GM23338 (cell line): ENCODE measurements around the gene TXNL1. TPM values are rescaled to one million over a fixed set of nuclear protein-coding genes. Genes with fewer than 3 reads are reported as not detected.

ENCODE experiments used
- ATAC-seq: fragments of 200-7000 bp; cut with Tn5 transposase; 3 replicates; pipeline ENCODE4 v1.9.1; 2020
- DNase-seq: peaks from one replicate; pipeline ENCODE4 v3.0.0-alpha.2; 2015; ENCODE audit warnings: low spot score
- H2AFZ ChIP-seq: fragments of 200-600 bp; sonication (generic); 2 replicates; pipeline ENCODE4 v1.8.0; 2016; ENCODE audit warnings: antibody characterized with exemption, mild to moderate bottlenecking, moderate library complexity
- H3F3A ChIP-seq: fragments of 200-600 bp; sonication (generic); replicated peaks from 2 replicates; pipeline ENCODE4 v1.8.0; 2017; ENCODE audit warnings: antibody characterized with exemption, mixed run types, low read depth
- H3K27ac ChIP-seq: fragments of 200-600 bp; sonication (generic); 2 replicates; pipeline ENCODE4 v1.6.1; 2016; ENCODE audit warnings: low read depth
- H3K27me3 ChIP-seq: fragments of 200-600 bp; sonication (generic); 2 replicates; pipeline ENCODE4 v1.8.0; 2016; ENCODE audit warnings: mild to moderate bottlenecking, mixed run types, moderate library complexity; ENCODE audit not compliant: insufficient read depth
- H3K36me3 ChIP-seq: fragments of 200-600 bp; sonication (generic); 2 replicates; pipeline ENCODE4 v1.8.0; 2016; ENCODE audit warnings: mild to moderate bottlenecking; ENCODE audit not compliant: insufficient read depth
- H3K4me1 ChIP-seq: fragments of 200-600 bp; sonication (generic); 2 replicates; pipeline ENCODE4 v1.8.0; 2016; ENCODE audit warnings: mild to moderate bottlenecking, moderate library complexity; ENCODE audit not compliant: insufficient read depth
- H3K4me2 ChIP-seq: fragments of 200-600 bp; sonication (generic); 2 replicates; pipeline ENCODE4 v1.7.1; 2017; ENCODE audit warnings: mixed run types
- H3K4me3 ChIP-seq: fragments of 200-600 bp; sonication (generic); 2 replicates; pipeline ENCODE4 v1.6.1; 2016; ENCODE audit warnings: mixed run types
- H3K79me2 ChIP-seq: fragments of 200-600 bp; sonication (generic); replicated peaks from 2 replicates; pipeline ENCODE4 v1.8.0; 2017; ENCODE audit warnings: mild to moderate bottlenecking; ENCODE audit not compliant: insufficient read depth
- H3K9me2 ChIP-seq: fragments of 200-600 bp; sonication (generic); 2 replicates; pipeline ENCODE4 v1.8.0; 2017; ENCODE audit not compliant: insufficient read depth
- H4K20me1 ChIP-seq: fragments of 200-600 bp; sonication (generic); replicated peaks from 2 replicates; pipeline ENCODE4 v1.8.0; 2017; ENCODE audit warnings: mild to moderate bottlenecking; ENCODE audit not compliant: insufficient read depth
- H3K27ac Mint-ChIP-seq: 2 replicates; pipeline ENCODE4 v1.8.0; 2020; ENCODE audit warnings: inconsistent platforms, mild to moderate bottlenecking, moderate library complexity, mixed read lengths
- H3K27me3 Mint-ChIP-seq: 3 replicates; pipeline ENCODE4 v1.8.0; 2022; ENCODE audit warnings: low read depth, mild to moderate bottlenecking, moderate library complexity, mixed read lengths, inconsistent platforms; ENCODE audit not compliant: insufficient read depth, poor library complexity
- H3K36me3 Mint-ChIP-seq: 3 replicates; pipeline ENCODE4 v1.8.0; 2021; ENCODE audit warnings: low read depth, mild to moderate bottlenecking, inconsistent platforms, moderate library complexity, mixed read lengths
- H3K4me1 Mint-ChIP-seq: 3 replicates; pipeline ENCODE4 v1.8.0; 2020; ENCODE audit warnings: mild to moderate bottlenecking, inconsistent platforms, mixed read lengths
- H3K4me3 Mint-ChIP-seq: 3 replicates; pipeline ENCODE4 v1.8.0; 2021; ENCODE audit warnings: moderate library complexity, mild to moderate bottlenecking, inconsistent platforms, mixed read lengths
- H3K9me3 Mint-ChIP-seq: 3 replicates; pipeline ENCODE4 v1.8.0; 2020; ENCODE audit warnings: moderate library complexity, mild to moderate bottlenecking, inconsistent platforms, mixed read lengths
- CREB1 ChIP-seq: fragments of 250-450 bp; sonication (Bioruptor Pico); IDR thresholded peaks from 2 replicates; pipeline ENCODE4 v1.5.0; 2020; ENCODE audit warnings: low read depth, mild to moderate bottlenecking, moderate library complexity
- CTCF ChIP-seq, 2 experiments: fragments of 200-600 bp in 1 of 2; sonication (generic) in 1 of 2; conservative IDR thresholded peaks; 2 replicates each; pipeline versions ENCODE4 v1.5.1 to v1.6.1; 2016 to 2017; ENCODE audit warnings: antibody characterized with exemption in 2 of 2, low read depth in 2 of 2, mild to moderate bottlenecking in 2 of 2, moderate library complexity in 1 of 2
- EZH2 ChIP-seq: fragments of 200-600 bp; sonication (generic); IDR thresholded peaks from one replicate; pipeline ENCODE4 v1.8.0; 2017; ENCODE audit warnings: antibody characterized with exemption, mild to moderate bottlenecking, low read depth; ENCODE audit not compliant: unreplicated experiment
- EZH2phosphoT487 ChIP-seq: fragments of 200-600 bp; sonication (generic); IDR thresholded peaks from one replicate; pipeline ENCODE4 v1.8.1; 2018; ENCODE audit warnings: antibody characterized with exemption; ENCODE audit not compliant: unreplicated experiment
- JUNB ChIP-seq: IDR thresholded peaks from one replicate; pipeline ENCODE4 v1.6.1; 2016; ENCODE audit warnings: antibody characterized with exemption; ENCODE audit not compliant: unreplicated experiment
- NANOG ChIP-seq: IDR thresholded peaks from 2 replicates; pipeline ENCODE4 v1.6.1; 2016; ENCODE audit warnings: antibody characterized with exemption, borderline replicate concordance
- POLR2AphosphoS5 ChIP-seq: IDR thresholded peaks from 2 replicates; pipeline ENCODE4 v1.6.1; 2016; ENCODE audit warnings: antibody characterized with exemption, low read depth
- REST ChIP-seq: IDR thresholded peaks from one replicate; pipeline ENCODE4 v1.6.1; 2018; ENCODE audit warnings: antibody characterized with exemption; ENCODE audit not compliant: unreplicated experiment
- STAT1 ChIP-seq: IDR thresholded peaks from one replicate; pipeline ENCODE4 v1.6.1; 2016; ENCODE audit warnings: antibody characterized with exemption; ENCODE audit not compliant: unreplicated experiment
- ZNF114 ChIP-seq: fragments of 250-450 bp; sonication (Bioruptor Pico); IDR thresholded peaks from 2 replicates; pipeline ENCODE4 v1.5.0; 2020; ENCODE audit warnings: mild to moderate bottlenecking, moderate library complexity
- ZNF331 ChIP-seq: fragments of 250-450 bp; sonication (Bioruptor Pico); IDR thresholded peaks from 2 replicates; pipeline ENCODE4 v1.5.0; 2020; ENCODE audit warnings: low read depth, mild to moderate bottlenecking, moderate library complexity
- polyA plus RNA-seq: library from polyadenylated mRNA; unstranded; fragments of >200 nt; fragmentation: Nextera tagmentation; extraction: Ambion mirVana; gene quantifications from 2 replicates; pipeline ENCODE4 v1.2.1, GENCODE V29; 2016
- total RNA-seq: library from RNA; depleted of rRNA; stranded (reverse); fragments of >200 nt; shearing (Covaris generic); gene quantifications from 2 replicates; pipeline ENCODE4 v1.2.3, GENCODE V29; 2014
- TF ChIP-seq, protein P1 (sequence below): IDR thresholded peaks from 2 replicates; pipeline ENCODE4 v1.6.1; 2016; ENCODE audit warnings: antibody characterized with exemption
- TF ChIP-seq, protein P2 (sequence below): fragments of 250-450 bp; sonication (Bioruptor Pico); IDR thresholded peaks from 2 replicates; pipeline ENCODE4 v1.5.0; 2020; ENCODE audit warnings: mild to moderate bottlenecking, moderate library complexity

Gene TXNL1
- total and polyA plus RNA-seq, 2 experiments from 2014 or later: 73.6 to 135 TPM

GRCh38 chr18:56569416-56569815 lies 69.0 kb downstream of the TXNL1 start:
- H4K20me1 ChIP-seq: no peaks in the 10 kb centered on the region
- no peak overlapping the region for H3K4me2 ChIP-seq
- 0 out of 2 replicates have a peak, but pooled peaks cover 5% of the 10 kb centered on the region for H3K9me2 ChIP-seq
- no peaks in the 10 kb centered on the region for H3K4me1 Mint-ChIP-seq
- ATAC-seq: no peak
- DNase-seq: no peak
- no peaks in the 10 kb centered on the region for H3K79me2 ChIP-seq
- no peaks in the 10 kb centered on the region; the same call in 2 of the 3 replicates for H3K9me3 Mint-ChIP-seq
- no peak overlapping the region for H3K27ac ChIP-seq
- no peak for TF ChIP-seq CREB1 (CRISPR knock-in tag)
- no peak for TF ChIP-seq ZNF114
- no peak for TF ChIP-seq JUNB
- TF ChIP-seq ZNF331 (CRISPR knock-in tag): no peak
- no peak for TF ChIP-seq EZH2
- TF ChIP-seq REST: no peak
- TF ChIP-seq, protein P1, sequence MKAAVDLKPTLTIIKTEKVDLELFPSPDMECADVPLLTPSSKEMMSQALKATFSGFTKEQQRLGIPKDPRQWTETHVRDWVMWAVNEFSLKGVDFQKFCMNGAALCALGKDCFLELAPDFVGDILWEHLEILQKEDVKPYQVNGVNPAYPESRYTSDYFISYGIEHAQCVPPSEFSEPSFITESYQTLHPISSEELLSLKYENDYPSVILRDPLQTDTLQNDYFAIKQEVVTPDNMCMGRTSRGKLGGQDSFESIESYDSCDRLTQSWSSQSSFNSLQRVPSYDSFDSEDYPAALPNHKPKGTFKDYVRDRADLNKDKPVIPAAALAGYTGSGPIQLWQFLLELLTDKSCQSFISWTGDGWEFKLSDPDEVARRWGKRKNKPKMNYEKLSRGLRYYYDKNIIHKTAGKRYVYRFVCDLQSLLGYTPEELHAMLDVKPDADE: no peak
- TF ChIP-seq, protein P2, sequence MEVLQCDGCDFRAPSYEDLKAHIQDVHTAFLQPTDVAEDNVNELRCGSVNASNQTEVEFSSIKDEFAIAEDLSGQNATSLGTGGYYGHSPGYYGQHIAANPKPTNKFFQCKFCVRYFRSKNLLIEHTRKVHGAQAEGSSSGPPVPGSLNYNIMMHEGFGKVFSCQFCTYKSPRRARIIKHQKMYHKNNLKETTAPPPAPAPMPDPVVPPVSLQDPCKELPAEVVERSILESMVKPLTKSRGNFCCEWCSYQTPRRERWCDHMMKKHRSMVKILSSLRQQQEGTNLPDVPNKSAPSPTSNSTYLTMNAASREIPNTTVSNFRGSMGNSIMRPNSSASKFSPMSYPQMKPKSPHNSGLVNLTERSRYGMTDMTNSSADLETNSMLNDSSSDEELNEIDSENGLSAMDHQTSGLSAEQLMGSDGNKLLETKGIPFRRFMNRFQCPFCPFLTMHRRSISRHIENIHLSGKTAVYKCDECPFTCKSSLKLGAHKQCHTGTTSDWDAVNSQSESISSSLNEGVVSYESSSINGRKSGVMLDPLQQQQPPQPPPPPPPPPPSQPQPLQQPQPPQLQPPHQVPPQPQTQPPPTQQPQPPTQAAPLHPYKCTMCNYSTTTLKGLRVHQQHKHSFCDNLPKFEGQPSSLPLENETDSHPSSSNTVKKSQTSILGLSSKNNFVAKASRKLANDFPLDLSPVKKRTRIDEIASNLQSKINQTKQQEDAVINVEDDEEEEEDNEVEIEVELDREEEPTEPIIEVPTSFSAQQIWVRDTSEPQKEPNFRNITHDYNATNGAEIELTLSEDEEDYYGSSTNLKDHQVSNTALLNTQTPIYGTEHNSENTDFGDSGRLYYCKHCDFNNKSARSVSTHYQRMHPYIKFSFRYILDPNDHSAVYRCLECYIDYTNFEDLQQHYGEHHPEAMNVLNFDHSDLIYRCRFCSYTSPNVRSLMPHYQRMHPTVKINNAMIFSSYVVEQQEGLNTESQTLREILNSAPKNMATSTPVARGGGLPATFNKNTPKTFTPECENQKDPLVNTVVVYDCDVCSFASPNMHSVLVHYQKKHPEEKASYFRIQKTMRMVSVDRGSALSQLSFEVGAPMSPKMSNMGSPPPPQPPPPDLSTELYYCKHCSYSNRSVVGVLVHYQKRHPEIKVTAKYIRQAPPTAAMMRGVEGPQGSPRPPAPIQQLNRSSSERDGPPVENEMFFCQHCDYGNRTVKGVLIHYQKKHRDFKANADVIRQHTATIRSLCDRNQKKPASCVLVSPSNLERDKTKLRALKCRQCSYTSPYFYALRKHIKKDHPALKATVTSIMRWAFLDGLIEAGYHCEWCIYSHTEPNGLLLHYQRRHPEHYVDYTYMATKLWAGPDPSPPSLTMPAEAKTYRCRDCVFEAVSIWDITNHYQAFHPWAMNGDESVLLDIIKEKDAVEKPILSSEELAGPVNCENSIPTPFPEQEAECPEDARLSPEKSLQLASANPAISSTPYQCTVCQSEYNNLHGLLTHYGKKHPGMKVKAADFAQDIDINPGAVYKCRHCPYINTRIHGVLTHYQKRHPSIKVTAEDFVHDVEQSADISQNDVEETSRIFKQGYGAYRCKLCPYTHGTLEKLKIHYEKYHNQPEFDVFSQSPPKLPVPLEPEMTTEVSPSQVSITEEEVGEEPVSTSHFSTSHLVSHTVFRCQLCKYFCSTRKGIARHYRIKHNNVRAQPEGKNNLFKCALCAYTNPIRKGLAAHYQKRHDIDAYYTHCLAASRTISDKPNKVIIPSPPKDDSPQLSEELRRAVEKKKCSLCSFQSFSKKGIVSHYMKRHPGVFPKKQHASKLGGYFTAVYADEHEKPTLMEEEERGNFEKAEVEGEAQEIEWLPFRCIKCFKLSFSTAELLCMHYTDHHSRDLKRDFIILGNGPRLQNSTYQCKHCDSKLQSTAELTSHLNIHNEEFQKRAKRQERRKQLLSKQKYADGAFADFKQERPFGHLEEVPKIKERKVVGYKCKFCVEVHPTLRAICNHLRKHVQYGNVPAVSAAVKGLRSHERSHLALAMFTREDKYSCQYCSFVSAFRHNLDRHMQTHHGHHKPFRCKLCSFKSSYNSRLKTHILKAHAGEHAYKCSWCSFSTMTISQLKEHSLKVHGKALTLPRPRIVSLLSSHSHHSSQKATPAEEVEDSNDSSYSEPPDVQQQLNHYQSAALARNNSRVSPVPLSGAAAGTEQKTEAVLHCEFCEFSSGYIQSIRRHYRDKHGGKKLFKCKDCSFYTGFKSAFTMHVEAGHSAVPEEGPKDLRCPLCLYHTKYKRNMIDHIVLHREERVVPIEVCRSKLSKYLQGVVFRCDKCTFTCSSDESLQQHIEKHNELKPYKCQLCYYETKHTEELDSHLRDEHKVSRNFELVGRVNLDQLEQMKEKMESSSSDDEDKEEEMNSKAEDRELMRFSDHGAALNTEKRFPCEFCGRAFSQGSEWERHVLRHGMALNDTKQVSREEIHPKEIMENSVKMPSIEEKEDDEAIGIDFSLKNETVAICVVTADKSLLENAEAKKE (CRISPR knock-in tag): no peak
- no peak for TF ChIP-seq STAT1
- no peak for TF ChIP-seq CTCF (conservative IDR thresholded peaks at IDR 0.05; ENCODE audit: low read depth in 2 of 2)
- no peak for TF ChIP-seq EZH2phosphoT487
- no peak for TF ChIP-seq POLR2AphosphoS5
- TF ChIP-seq NANOG: no peak
- H3K4me3 ChIP-seq: no peak overlapping the region
- H3K36me3 ChIP-seq: no peaks in the 10 kb centered on the region
- H3F3A ChIP-seq: no peaks in the 10 kb centered on the region
- H3K36me3 Mint-ChIP-seq: no peaks in the 10 kb centered on the region
- H2AFZ ChIP-seq: no peak overlapping the region
- H3K4me3 Mint-ChIP-seq: no peak overlapping the region
- peaks cover 2% of the 10 kb centered on the region for H3K27me3 Mint-ChIP-seq
- H3K27ac Mint-ChIP-seq: no peak overlapping the region
- H3K27me3 ChIP-seq: no peaks in the 10 kb centered on the region
- no peaks in the 10 kb centered on the region; the same call in 1 of the 2 replicates for H3K4me1 ChIP-seq
